HEK293 (cell line): Measurements from ENCODE around the gene RLN2.

Experiments
- ZBTB21 ChIP-seq: fragments of 450-650 bp; formaldehyde crosslinking; IDR thresholded peaks from 2 replicates; pipeline ENCODE4 v1.5.1; 2017; ENCODE audit warnings: missing biosample characterization, missing genetic modification characterization
- ZFP69B ChIP-seq: fragments of 450-650 bp; formaldehyde crosslinking; IDR thresholded peaks from 2 replicates; pipeline ENCODE4 v1.5.1; 2016; ENCODE audit warnings: missing biosample characterization, missing genetic modification characterization
- ZNF324 ChIP-seq: fragments of 450-650 bp; formaldehyde crosslinking; IDR thresholded peaks from 2 replicates; pipeline ENCODE4 v1.5.1; 2016; ENCODE audit warnings: missing biosample characterization, missing genetic modification characterization
- ZNF350 ChIP-seq: fragments of 450-650 bp; formaldehyde crosslinking; IDR thresholded peaks from 2 replicates; pipeline ENCODE4 v1.5.0; 2017; ENCODE audit warnings: missing biosample characterization, mild to moderate bottlenecking, missing genetic modification characterization

DNA sequence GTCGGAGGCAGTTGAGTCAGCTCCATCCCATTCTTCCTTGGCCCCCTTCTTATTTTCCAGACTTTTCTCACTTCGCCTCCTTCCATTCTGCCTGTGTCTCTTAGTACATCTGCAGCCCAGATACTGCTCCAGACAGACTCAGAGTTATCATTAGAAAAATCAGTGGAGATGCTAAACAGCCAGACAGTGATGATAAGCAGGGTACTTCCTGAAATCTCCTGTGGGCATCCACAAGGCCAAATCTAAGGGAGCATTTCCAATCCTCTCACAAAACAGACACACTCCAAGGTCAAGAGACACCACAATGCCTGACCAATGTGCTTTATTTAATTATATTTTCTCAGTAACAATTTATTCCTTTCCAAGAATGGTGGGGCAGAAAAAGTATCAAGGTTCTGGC lies 49.7 kb upstream of the RLN2 start:
- TF ChIP-seq ZFP69B (tag by site-specific recombination) (no peak), ZBTB21 (tag by site-specific recombination) (no peak), ZNF324 (tag by site-specific recombination) (no peak), ZNF350 (tag by site-specific recombination) (no peak)
